HUES6 (cell line): Measurements from ENCODE around the gene INAFM2.

Experiments used
- H3K27ac ChIP-seq: 2 replicates; pipeline ENCODE4 v1.7.0; 2013; ENCODE audit warnings: low read depth, mild to moderate bottlenecking, low read length, inconsistent platforms
- H3K27me3 ChIP-seq: 2 replicates; pipeline ENCODE4 v1.6.1; 2013; ENCODE audit warnings: low read length; ENCODE audit not compliant: control insufficient read depth, insufficient read depth
- H3K36me3 ChIP-seq: 2 replicates; pipeline ENCODE4 v1.6.1; 2013; ENCODE audit warnings: low read length; ENCODE audit not compliant: control insufficient read depth, insufficient read depth
- H3K4me1 ChIP-seq: 2 replicates; pipeline ENCODE4 v1.6.1; 2013; ENCODE audit warnings: low read length; ENCODE audit not compliant: control insufficient read depth, insufficient read depth
- H3K4me3 ChIP-seq: 2 replicates; pipeline ENCODE4 v1.5.1; 2013; ENCODE audit warnings: low read depth, low read length
- H3K9ac ChIP-seq: one replicate; pipeline ENCODE4 v1.6.1; 2013; ENCODE audit warnings: mild to moderate bottlenecking, low read length
- H3K9me3 ChIP-seq: 2 replicates; pipeline ENCODE4 v1.6.1; 2013; ENCODE audit warnings: low read depth, low read length; ENCODE audit not compliant: control insufficient read depth, insufficient read depth

INAFM2 gene

GRCh38 chr15:40323239-40323952, at the start of gene INAFM2:
Gene INAFM2, plus strand, starts transcription at chr15:40323692. Its CDS starts 364 bp downstream, at chr15:40324056.
- Histone ChIP-seq H3K27me3 (peaks cover 32% of the 10 kb centered on the region), H3K9ac (peak within 1 kb of the TSS; percentile 68), H3K36me3 (0 out of 2 replicates have a peak, but pooled peaks cover 5% of the 10 kb centered on the region), H3K4me1 (peaks cover 48% of the 10 kb centered on the region), H3K9me3 (no peaks in the 10 kb centered on the region), H3K4me3 (peak within 1 kb of the TSS; percentile 72), H3K27ac (no peak within 1 kb of the TSS)

DNA sequence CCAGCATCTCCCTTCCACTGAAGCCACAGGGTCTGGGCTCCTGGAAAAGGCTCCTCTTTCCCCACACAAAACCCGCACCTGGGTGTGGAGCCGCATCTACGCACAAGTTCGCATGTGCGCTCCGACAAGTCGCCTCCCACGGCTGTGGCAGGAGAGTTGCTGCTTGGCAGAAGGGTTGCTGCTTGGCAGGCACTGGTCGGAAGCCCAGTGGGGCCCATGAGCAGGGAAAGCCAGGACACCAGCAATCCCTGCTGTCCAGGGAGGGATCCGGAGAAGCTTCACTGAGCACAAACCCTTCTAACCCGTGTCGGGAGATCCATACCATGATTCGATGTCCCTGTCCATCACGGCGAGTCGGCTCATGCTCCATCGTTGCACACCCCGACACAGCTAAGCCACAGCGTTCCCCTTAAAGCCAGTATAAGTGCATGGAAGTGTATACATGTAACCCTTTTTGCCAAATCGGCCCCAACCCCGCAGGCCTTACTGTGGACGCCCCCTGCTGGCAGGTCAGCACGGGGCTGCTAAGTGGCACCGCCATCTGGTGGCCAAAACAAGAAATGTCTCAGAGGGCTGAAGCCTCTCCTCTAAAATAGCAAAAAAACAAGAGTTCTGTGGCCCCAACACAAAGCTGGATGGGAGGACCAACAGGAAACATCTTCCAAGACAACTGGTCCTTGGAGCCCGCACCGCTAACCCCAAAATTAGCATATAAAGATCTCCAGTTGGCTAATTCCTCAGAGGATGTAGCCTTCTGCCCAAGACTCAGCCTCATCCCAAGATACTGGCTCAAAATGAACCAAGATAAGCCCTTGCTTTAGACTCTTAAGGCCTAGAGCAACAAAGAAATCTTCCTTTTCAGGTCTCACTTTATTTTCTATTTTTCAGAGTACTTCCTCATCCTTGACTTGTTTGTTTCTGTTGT, 48.9 kb upstream of the INAFM2 start:
- Histone ChIP-seq H3K27ac (no peak overlapping the region), H3K36me3 (no peaks in the 10 kb centered on the region), H3K27me3 (peaks cover 20% of the 10 kb centered on the region), H3K9me3 (no peaks in the 10 kb centered on the region), H3K4me1 (peaks cover 16% of the 10 kb centered on the region), H3K9ac (no peak overlapping the region), H3K4me3 (no peak overlapping the region)

GRCh38 chr15:40275523-40275922, 48.0 kb upstream of the INAFM2 start:
- Histone ChIP-seq H3K9ac (no peak overlapping the region), H3K4me1 (peaks cover 23% of the 10 kb centered on the region), H3K9me3 (no peaks in the 10 kb centered on the region), H3K4me3 (no peak overlapping the region), H3K27me3 (peaks cover 29% of the 10 kb centered on the region), H3K36me3 (no peaks in the 10 kb centered on the region), H3K27ac (no peak overlapping the region)

DNA sequence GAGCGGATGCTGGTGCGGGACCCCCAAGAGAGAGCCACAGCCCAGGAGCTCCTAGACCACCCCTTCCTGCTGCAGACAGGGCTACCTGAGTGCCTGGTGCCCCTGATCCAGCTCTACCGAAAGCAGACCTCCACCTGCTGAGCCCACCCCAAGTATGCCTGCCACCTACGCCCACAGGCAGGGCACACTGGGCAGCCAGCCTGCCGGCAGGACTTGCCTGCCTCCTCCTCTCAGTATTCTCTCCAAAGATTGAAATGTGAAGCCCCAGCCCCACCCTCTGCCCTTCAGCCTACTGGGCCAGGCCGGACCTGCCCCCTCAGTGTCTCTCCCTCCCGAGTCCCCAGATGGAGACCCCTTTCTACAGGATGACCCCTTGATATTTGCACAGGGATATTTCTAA, 47.5 kb upstream of the INAFM2 start:
- Histone ChIP-seq H3K9ac (no peak overlapping the region), H3K4me3 (no peak overlapping the region), H3K27ac (no peak overlapping the region), H3K9me3 (no peaks in the 10 kb centered on the region), H3K36me3 (no peaks in the 10 kb centered on the region), H3K27me3 (peaks cover 33% of the 10 kb centered on the region), H3K4me1 (peaks cover 28% of the 10 kb centered on the region)

DNA sequence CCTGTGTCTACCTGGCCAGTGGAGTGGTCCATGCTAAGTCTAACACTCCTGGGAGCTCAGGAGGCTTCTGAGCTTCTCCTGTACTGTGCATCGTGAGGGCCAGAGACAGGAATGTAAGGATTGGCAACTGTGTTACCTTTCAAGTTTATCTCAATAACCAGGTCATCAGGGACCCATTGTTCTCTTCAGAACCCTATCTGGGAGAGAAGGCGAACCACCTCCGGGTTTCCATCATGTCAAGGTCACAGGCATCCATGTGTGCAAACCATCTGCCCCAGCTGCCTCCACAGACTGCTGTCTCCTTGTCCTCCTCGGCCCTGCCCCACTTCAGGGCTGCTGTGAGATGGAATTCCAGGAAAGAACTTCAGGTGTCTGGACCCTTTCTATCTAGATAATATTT, 46.6 kb upstream of the INAFM2 start:
- Histone ChIP-seq H3K9me3 (no peaks in the 10 kb centered on the region), H3K9ac (no peak overlapping the region), H3K36me3 (no peaks in the 10 kb centered on the region), H3K27me3 (peaks cover 43% of the 10 kb centered on the region), H3K4me3 (no peak overlapping the region), H3K27ac (no peak overlapping the region), H3K4me1 (peaks cover 32% of the 10 kb centered on the region)

DNA sequence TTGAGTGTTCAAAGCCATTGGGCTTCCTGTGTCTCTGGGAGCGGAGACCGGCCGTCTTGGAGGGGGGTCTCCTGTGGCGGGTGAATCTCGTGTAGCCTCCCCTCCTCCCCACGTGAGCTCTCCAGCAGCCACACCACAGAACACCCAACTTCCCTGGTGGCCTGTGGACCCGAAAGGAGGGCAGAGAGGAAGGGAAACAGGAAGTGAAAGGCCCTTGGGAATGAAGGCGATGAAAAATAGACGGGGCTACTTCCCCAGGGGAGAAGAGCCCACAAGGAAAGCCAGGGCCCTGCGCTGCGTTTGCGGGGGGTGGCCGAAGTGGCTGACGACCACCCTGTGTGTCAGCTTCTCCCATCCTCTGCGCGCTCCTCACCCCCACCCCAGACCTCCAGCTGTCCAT, 46.0 kb upstream of the INAFM2 start:
- Histone ChIP-seq H3K4me1 (peaks cover 32% of the 10 kb centered on the region), H3K27ac (no peak overlapping the region)

GRCh38 chr15:40278026-40278425, 45.5 kb upstream of the INAFM2 start:
- Histone ChIP-seq H3K9ac (no peak overlapping the region), H3K4me1 (peaks cover 32% of the 10 kb centered on the region), H3K4me3 (no peak overlapping the region), H3K27me3 (peaks cover 54% of the 10 kb centered on the region), H3K36me3 (no peaks in the 10 kb centered on the region), H3K27ac (no peak overlapping the region), H3K9me3 (no peaks in the 10 kb centered on the region)

More for the DNA sequence above, 46.0 kb upstream of the INAFM2 start:
- H3K36me3 ChIP-seq = no peaks in the 10 kb centered on the region
- no peaks in the 10 kb centered on the region for H3K9me3 ChIP-seq
- H3K27me3 ChIP-seq = peaks cover 48% of the 10 kb centered on the region
- H3K9ac ChIP-seq = no peak overlapping the region
- H3K4me3 ChIP-seq = no peak overlapping the region

- Histone ChIP-seq H3K9ac (no peak overlapping the region), H3K4me1 (peaks cover 40% of the 10 kb centered on the region), H3K27me3 (peaks cover 69% of the 10 kb centered on the region), H3K4me3 (peak overlapping the region; percentile 48), H3K27ac (no peak overlapping the region), H3K36me3 (no peaks in the 10 kb centered on the region), H3K9me3 (no peaks in the 10 kb centered on the region)
Observed at GRCh38 chr15:40279437-40280141, 43.9 kb upstream of the INAFM2 start.

DNA sequence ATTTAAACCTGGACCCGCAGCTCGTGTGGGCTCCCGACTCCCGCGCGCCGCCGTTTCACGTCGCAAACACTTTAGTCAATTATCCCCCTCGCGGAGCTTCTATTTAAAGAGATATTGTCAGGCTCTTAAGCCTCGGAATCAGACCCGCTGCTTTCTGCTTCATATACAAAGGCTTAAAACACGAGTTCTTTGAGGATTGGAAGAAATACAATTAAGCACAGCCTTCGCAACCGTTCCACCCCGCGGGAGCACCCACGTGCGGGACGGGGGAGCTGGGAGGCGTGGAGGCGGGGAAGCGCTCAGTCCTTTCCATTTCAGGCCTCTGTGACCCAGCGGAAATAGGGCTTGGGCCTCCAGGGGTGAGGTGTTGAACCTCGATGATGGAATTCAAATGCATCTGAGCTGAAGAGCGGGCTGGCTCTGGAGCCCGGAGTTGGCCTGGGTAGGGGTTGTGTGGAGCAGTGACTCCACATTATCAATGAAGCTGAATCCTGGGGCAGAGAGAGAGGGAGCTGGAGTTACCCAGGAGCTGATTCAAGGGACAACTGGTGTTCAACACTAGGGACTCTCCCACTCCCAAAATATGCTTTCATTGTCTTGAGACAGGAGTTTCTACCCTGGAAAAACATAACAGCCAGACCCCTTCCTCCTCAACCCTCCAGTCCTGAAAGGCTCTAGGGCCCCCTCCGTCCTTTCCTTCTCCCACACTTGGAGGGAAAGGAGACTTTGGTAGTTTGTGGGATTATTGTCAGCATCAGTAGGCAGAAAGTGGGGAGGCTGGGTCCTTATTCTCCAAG, 43.0 kb upstream of the INAFM2 start:
- Histone ChIP-seq H3K27me3 (peaks cover 75% of the 10 kb centered on the region), H3K27ac (no peak overlapping the region), H3K4me3 (peak overlapping the region; percentile 48), H3K9ac (no peak overlapping the region), H3K9me3 (no peaks in the 10 kb centered on the region), H3K36me3 (no peaks in the 10 kb centered on the region), H3K4me1 (peaks cover 48% of the 10 kb centered on the region)

DNA sequence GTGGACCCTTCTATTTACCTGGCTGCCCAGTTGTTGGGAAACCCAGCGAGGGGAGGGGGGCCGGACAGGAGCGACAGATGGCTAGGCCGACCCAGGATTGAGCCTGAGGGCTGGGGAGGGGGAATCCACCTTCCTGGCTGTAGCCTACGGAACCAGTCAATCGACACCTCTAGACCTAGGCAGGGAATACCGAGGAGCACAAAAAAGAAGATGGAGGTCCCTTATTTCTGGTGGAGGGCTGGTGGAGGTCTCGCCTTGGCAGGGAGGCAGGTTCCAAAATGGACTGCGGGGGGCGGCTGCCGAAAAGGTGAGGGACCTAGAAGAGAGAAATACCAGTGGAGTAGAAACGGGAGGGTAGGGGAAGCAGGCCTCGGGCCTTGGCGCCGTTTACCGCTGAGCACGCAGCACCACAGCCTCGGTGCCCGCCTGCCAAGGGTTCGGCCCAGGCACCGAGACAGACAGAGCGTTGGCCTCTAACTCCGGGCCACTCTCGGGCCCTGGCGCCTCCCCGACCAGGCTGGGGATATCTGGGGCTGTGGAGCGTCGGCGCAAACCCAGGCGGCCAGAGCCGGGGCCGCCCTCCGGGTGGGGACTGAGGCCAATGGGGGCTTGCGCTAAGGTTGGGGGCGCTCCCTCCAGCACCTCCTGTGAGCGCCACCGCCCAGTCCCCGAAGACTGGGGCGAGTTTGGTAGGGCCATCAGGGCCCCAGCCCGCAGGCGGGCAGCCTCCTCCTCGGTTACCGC, 42.3 kb upstream of the INAFM2 start:
- H3K9me3 ChIP-seq = no peaks in the 10 kb centered on the region

More for the DNA sequence above, 42.3 kb upstream of the INAFM2 start:
- peaks cover 83% of the 10 kb centered on the region for H3K27me3 ChIP-seq
- H3K4me1 ChIP-seq = peaks cover 55% of the 10 kb centered on the region
- no peaks in the 10 kb centered on the region for H3K36me3 ChIP-seq
- peak overlapping the region; percentile 48 for H3K4me3 ChIP-seq
- no peak overlapping the region for H3K9ac ChIP-seq
- H3K27ac ChIP-seq = no peak overlapping the region
